MCF 10A (cell line): ENCODE measurements around the gene SPIN4. TPM values are rescaled to one million over a fixed set of nuclear protein-coding genes. Genes with fewer than 3 reads are reported as not detected.
"Not testable (repeated sequence)": the region's sequence is repeated elsewhere in the genome, so short reads cannot be mapped to it uniquely, and the experiment has no call there.

Experiments
- BruUV-seq: library from RNA; stranded (reverse); fragments of 400-500 nt; replicated peaks from 2 replicates; lab custom pipeline; 2021; lab: Mats Ljungman, UMichigan
- CTCF ChIA-PET: fragments of 300-600 bp; sonication (Branson Sonifier 250); formaldehyde crosslinking; extraction: SDS; loops from one replicate; lab custom pipeline; 2021; ENCODE audit warnings: antibody characterized with exemption, inconsistent platforms; lab: Yijun Ruan, JAX
- POLR2A ChIA-PET: fragments of 300-600, 350-650 bp; sonication (Branson Sonifier 250); formaldehyde crosslinking; extraction: SDS; loops from one replicate; lab custom pipeline; 2020; ENCODE audit warnings: antibody characterized with exemption, inconsistent platforms; lab: Yijun Ruan, JAX
- DNase-seq: peaks from one replicate; pipeline ENCODE4 v3.0.0-alpha.2; 2018; ENCODE audit not compliant: unreplicated experiment
- H3K27ac Mint-ChIP-seq: one replicate; pipeline ENCODE4 v1.8.0; 2022; ENCODE audit warnings: mild to moderate bottlenecking, low read depth, mixed read lengths; ENCODE audit not compliant: unreplicated experiment
- H3K27me3 Mint-ChIP-seq: one replicate; pipeline ENCODE4 v1.8.0; 2022; ENCODE audit warnings: mixed read lengths; ENCODE audit not compliant: insufficient read depth, unreplicated experiment
- H3K36me3 Mint-ChIP-seq: one replicate; pipeline ENCODE4 v1.8.0; 2022; ENCODE audit warnings: mild to moderate bottlenecking, moderate library complexity, mixed read lengths; ENCODE audit not compliant: insufficient read depth, unreplicated experiment
- H3K4me1 Mint-ChIP-seq: one replicate; pipeline ENCODE4 v1.8.0; 2022; ENCODE audit warnings: mixed read lengths; ENCODE audit not compliant: insufficient read depth, unreplicated experiment
- H3K4me3 Mint-ChIP-seq: one replicate; pipeline ENCODE4 v1.8.0; 2022; ENCODE audit warnings: mild to moderate bottlenecking, moderate library complexity, mixed read lengths; ENCODE audit not compliant: unreplicated experiment
- H3K9me3 Mint-ChIP-seq: one replicate; pipeline ENCODE4 v1.8.0; 2022; ENCODE audit warnings: mixed read lengths; ENCODE audit not compliant: unreplicated experiment
- intact Hi-C: fragments of 100-400 bp; cut with micrococcal nuclease; formaldehyde crosslinking; loops from 2 replicates; pipeline ENCODE4 v1.14.1; 2022
- total RNA-seq: library from RNA; stranded (reverse); gene quantifications from 2 replicates; pipeline ENCODE4 v1.2.3, GENCODE V29; 2022
- TF ChIP-seq, protein P1 (sequence below): fragments of 200-600 bp; IDR thresholded peaks from one replicate; pipeline ENCODE4 v1.8.0; 2022; ENCODE audit warnings: antibody characterized with exemption, mild to moderate bottlenecking; ENCODE audit not compliant: unreplicated experiment

SPIN4 gene
- total RNA-seq, 1 experiment from 2014 or later, result 6.9 TPM

DNA sequence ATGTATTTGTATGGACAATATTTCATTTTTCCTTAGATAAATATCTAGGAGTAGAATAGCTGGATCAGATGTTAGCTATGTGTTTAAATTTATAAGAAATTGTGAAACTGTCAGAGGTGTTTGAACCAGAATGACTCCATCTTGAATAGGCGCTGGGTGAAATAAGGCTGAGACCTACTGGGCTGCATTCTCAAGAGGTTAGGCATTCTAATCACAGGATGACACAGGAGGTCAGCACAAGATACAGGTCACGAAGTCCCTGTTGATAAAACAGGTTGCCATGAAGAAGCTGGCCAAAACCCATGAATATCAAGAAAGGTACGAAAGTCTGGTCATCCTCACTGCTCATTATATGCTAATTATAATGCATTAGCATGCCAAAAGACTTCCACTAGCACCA lies 36.3 kb upstream of the SPIN4 start:
- POLR2A ChIA-PET, result no interaction called here

DNA sequence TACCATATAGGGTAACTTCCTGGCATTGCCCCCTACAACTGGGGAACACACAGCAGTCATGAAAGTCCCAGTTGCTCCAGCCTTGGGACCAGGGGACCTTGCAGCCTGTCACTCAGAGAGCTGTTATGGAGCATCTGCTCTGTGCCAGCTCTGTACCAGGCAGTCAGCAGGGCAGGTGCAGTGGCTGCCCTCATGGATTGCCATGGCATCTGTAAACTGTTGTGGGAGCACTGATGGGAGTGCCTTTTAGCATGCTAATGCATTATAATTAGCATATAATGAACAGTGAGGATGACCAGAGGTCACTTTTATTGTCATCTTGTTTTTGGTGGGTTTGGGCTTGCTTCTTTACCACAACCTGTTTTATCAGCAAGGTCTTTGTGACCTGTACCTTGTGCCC lies 33.1 kb upstream of the SPIN4 start:
- intact Hi-C loops, CTCF ChIA-PET, DNase-seq, H3K4me3 Mint-ChIP-seq, H3K27me3 Mint-ChIP-seq, H3K27ac Mint-ChIP-seq, H3K4me1 Mint-ChIP-seq, H3K36me3 Mint-ChIP-seq, POLR2A ChIA-PET, BruUV-seq: not testable (repeated sequence)
- peaks cover 14% of the 10 kb centered on the region for H3K9me3 Mint-ChIP-seq

More for the DNA sequence above, 36.3 kb upstream of the SPIN4 start:
- no peak overlapping the region for H3K4me3 Mint-ChIP-seq
- H3K27me3 Mint-ChIP-seq, result no peaks in the 10 kb centered on the region
- H3K27ac Mint-ChIP-seq, result no peak overlapping the region
- no peaks in the 10 kb centered on the region for H3K4me1 Mint-ChIP-seq
- CTCF ChIA-PET, result no interaction called here
- no peak for DNase-seq
- no TSS peak for BruUV-seq
- intact Hi-C loops, result no loop called here
- H3K9me3 Mint-ChIP-seq, result peaks cover 7% of the 10 kb centered on the region
- H3K36me3 Mint-ChIP-seq, result no peaks in the 10 kb centered on the region
- TF ChIP-seq, protein P1, sequence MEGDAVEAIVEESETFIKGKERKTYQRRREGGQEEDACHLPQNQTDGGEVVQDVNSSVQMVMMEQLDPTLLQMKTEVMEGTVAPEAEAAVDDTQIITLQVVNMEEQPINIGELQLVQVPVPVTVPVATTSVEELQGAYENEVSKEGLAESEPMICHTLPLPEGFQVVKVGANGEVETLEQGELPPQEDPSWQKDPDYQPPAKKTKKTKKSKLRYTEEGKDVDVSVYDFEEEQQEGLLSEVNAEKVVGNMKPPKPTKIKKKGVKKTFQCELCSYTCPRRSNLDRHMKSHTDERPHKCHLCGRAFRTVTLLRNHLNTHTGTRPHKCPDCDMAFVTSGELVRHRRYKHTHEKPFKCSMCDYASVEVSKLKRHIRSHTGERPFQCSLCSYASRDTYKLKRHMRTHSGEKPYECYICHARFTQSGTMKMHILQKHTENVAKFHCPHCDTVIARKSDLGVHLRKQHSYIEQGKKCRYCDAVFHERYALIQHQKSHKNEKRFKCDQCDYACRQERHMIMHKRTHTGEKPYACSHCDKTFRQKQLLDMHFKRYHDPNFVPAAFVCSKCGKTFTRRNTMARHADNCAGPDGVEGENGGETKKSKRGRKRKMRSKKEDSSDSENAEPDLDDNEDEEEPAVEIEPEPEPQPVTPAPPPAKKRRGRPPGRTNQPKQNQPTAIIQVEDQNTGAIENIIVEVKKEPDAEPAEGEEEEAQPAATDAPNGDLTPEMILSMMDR, result no peak

DNA sequence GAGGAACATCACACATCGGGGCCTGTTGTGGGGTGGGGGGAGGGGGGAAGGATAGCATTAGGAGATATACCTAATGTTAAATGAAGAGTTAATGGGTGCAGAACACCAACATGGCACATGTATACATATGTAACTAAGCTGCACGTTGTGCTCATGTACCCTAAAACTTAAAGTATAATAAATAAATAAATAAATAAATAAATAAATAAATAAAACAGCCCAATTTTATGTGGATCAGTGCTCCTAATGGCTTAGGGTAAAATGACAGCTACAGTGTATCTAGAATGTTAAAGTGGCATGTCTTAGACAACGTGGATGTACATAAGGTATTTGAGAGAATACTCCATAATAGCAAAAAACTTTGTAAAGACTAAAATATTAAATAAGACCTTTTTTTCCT lies 21.9 kb upstream of the SPIN4 start:
- BruUV-seq, H3K27ac Mint-ChIP-seq, CTCF ChIA-PET, H3K27me3 Mint-ChIP-seq, H3K9me3 Mint-ChIP-seq, intact Hi-C loops, POLR2A ChIA-PET, H3K4me1 Mint-ChIP-seq, H3K4me3 Mint-ChIP-seq, H3K36me3 Mint-ChIP-seq, DNase-seq: not testable (repeated sequence)

DNA sequence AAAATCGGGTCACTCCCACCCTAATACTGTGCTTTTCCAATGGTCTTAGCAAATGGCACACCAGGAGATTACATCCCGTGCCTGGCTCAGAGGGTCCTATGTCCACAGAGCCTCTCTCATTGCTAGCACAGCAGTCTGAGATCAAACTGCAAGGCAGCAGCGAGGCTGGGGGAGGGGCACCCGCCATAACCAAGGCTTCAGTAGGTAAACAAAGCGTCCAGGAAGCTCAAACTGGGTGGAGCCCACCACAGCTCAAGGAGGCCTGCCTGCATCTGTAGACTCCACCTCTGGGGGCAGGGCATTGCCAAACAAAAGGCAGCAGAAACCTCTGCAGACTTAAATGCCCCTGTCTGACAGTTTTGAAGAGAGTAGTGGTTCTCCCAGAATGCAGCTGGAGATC lies 16.6 kb upstream of the SPIN4 start:
- not testable (repeated sequence) for H3K4me1 Mint-ChIP-seq

DNA sequence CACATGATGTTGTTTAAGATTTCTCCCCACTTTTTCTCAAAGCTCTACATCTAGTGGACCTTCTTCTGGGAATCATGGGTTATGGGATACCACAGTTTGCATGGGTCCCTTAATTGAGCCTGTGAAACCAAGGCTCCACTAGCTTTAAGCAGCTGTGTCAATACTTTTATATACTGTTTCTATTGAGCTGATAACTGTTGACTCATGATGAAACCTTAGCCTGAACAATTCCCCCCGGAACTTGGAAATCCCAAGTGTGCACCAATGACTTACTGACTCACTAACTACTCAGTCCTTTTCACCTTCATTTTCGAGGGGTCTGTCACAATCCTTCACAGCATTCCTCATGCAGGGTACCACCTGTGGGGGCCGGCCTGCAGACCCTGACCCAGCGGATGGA lies 12.7 kb upstream of the SPIN4 start:
- intact Hi-C loops, result no loop called here
- DNase-seq, result no peak
- Mint-ChIP-seq H3K27me3 (no peaks in the 10 kb centered on the region), H3K4me1 (no peaks in the 10 kb centered on the region), H3K4me3 (no peak overlapping the region), H3K36me3 (no peaks in the 10 kb centered on the region), H3K9me3 (peaks cover 20% of the 10 kb centered on the region), H3K27ac (no peak overlapping the region)
- TF ChIP-seq, protein P1, result no peak
- ChIA-PET POLR2A (no interaction called here), CTCF (no interaction called here)
- no TSS peak for BruUV-seq

More for the DNA sequence above, 16.6 kb upstream of the SPIN4 start:
- H3K27ac Mint-ChIP-seq, CTCF ChIA-PET, BruUV-seq, H3K27me3 Mint-ChIP-seq, H3K4me3 Mint-ChIP-seq, DNase-seq, POLR2A ChIA-PET, H3K36me3 Mint-ChIP-seq, intact Hi-C loops: not testable (repeated sequence)
- peaks cover 26% of the 10 kb centered on the region for H3K9me3 Mint-ChIP-seq
